Measurements from ENCODE around the gene GYG1.
A peak's percentile ranks its signal among the peaks of the same experiment; 100 is the strongest.
"Not testable (repeated sequence)": the region's sequence is repeated elsewhere in the genome, so short reads cannot be mapped to it uniquely, and the experiment has no call there.

Gene GYG1

GRCh38 chr3:148991219-148992026, at the start of gene GYG1:
Gene GYG1 (plus strand): TSS chr3:148991540. CDS start chr3:148991641, 101 bp downstream.
- DNase-seq, result peak; percentile 78

GRCh38 chr3:148943506-148944205, 47.7 kb upstream of the GYG1 start:
- no peak for DNase-seq

- no peak for DNase-seq
These were observed 46.2 kb upstream of the GYG1 start for GRCh38 chr3:148945116-148945515.

- no peak for DNase-seq
These were observed 42.3 kb upstream of the GYG1 start for GRCh38 chr3:148948913-148949657.

DNA sequence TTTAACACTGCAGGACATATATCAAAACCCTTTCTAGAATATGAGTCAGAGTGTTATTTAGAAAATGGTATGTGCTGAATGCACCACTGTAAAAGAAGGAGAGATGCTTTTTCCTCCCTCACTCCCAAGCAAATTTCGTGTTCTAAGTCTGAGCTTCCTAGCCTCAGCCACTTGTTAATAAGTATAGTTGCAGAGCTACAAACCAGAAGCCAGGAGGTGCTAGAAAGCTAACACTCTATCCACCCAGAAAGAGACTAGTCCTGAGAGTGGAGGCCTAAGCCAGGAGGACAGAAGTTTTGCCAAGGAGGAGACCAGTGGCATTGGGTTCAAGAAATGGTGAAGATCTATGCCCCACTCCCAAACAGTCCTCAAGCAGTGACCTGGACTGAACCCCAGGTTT, 40.5 kb upstream of the GYG1 start:
- no peak for DNase-seq

DNA sequence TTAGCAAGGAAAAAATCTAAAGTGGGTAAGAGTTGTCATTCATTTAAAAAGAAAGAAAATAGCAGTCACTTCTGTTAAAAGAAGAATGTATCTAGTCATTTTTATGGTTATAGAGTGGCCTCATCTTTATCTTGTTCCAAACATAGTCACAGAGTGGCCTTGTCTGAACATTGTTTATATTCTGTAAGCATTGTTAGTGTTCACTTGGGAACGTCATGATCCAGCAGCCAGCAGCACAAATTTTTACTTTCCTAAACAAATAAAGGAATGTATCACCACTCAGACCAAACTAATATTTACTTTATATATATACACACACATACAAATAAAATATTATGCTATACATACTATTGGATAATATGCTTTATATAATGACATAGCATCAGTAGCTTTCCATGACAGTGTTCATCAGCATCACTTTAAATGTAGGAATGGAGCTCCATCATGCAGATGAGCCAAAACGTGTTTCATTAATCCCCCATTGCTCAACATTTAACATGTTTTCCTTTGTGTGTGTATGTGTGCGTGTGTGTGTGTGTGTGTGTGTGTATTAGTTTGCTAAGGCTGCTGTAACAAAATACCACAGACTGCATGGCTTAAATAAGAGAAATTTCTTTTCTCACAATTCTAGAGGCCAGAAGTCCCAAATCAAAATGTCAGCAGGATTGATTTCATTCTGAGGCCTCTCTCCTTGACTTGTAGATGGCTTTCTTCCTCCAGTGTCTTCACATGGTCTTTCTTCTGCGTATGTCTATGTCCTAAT, 39.6 kb upstream of the GYG1 start:
- DNase-seq, result no peak

GRCh38 chr3:148953094-148953493, 38.2 kb upstream of the GYG1 start:
- no peak for DNase-seq

- DNase-seq, result no peak
These were observed 36.4 kb upstream of the GYG1 start for GRCh38 chr3:148954981-148955380.

DNA sequence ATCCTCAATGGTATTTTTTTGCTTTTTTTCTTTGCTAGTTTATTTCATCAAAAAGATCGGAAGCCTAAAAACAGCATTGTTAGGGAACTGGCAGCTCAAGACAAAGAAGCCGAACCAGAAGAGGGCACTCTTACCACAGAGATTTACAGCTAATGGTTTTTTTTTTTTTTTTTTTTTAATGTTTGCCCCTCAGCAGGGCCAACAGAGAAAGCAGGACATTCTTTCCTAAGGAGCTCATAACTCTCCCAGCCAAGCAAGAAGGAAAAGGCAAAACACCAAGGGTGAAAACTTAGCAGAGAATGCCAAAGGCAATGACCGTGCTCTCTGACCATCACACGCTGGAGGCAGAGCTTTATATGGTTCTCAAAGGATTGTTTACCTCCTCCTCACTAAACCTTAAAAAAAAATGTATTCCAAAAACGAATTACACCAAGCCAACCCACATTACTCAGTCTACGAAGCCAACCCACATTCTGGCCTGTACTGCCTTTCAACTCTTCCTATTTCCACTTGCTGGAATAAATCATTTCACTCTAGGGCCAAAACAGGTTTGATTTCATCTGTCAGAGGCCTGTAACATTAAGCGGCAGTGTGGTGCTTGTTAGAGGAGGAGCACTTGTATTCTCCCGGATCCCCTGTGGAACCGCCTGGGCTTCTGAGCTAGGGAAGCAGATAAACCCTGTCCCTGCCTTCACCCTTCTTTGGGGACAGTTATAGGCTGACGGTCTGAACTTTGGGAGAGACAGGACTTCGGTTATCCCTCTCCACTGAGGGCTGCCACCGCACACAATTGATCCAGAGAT, 35.6 kb upstream of the GYG1 start:
- DNase-seq, result no peak

DNA sequence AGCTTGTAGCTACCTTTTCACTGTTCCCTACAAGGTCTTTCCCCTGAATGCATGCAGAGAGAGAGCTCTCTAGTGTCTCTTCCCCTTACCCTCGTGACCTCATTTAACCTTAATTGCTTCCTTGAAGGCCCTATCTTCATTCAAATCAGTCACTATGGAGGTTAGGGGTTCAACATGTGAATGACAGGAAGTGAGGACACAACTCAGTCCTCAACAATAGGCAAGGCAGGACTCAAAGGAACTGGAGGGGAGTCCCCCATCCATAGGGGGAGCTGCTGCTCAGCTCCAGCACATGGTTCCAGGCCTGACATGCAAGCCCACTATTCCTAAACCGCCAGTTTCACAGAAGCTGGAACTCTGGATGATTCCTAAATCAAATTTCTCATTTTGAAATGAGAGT, 33.8 kb upstream of the GYG1 start:
- no peak for DNase-seq

DNA sequence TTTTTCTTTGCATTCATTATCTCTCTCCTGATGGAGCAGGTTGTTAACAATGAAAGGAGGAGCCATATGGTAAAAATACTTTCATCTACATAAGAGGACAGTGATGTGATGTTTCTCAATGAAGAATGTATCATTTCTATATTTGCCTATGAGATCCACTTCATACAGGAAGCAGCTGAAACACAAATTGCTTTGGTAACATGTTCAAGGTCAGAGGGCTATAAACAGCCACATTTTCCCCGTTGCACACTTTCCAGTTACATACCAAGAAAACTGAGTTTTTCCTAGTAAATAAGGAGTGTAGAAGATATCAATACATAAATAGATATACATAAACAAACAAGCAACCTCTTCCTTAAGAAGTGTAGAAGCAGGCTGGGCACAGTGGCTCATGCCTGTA, 32.6 kb upstream of the GYG1 start:
- DNase-seq, result no peak

- DNase-seq, result no peak
These were observed 28.8 kb upstream of the GYG1 start for GRCh38 chr3:148962513-148962912.

DNA sequence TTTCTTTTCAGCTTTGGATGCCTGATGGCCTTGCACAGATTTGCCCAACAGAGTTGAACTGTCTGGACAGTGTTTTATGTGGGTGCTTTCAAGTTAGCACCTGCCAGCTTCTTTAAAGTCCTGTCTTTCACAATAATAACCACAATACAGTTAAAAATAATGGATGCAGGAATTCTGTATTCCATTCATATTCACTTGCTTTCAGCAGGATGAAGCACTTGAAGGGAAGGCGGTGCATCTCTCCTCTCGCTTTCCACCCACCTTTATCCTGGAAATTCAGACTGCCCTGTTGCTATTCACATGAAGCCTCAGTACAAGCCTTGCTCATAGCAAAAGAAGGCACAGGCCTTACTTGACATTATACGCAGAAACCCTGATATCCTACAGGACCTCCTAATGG, 26.5 kb upstream of the GYG1 start:
- no peak for DNase-seq

DNA sequence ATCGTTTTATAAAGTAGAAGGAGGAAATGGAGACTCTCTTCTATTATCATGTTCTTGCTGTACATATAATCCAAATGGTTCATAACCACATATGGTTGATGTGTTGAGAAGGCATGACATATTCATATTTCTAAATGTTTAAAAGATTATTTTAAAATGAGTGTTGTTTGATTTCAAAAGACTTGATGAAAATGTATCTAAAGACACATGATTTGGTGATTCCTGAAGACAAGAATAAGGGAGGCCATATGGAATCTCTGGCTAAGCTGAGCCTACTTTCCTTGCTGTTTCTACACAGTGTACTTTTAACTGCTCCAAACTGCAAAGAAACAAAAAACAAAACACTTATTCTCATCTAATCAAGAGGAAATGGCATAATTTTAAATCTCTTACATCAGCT, 23.0 kb upstream of the GYG1 start:
- no peak for DNase-seq

DNA sequence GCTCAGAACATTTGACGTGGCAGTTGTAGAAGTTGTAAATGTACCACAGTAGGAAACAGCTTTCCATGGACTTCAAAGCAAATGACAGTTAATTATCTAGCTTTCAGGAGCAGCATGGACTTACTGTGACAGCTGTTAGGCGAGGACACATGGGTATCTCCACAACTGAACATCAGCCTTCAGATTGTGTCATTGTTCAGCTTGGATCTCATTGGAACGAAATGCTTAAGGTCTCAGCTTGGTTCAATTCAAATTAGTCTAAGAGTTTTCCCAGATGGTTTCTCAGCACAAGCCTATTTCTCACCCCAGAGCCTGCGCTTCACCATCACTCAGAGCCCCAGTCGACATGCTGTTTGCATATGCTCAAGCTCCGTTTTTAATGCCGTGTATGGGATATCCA, 21.1 kb upstream of the GYG1 start:
- no peak for DNase-seq

DNA sequence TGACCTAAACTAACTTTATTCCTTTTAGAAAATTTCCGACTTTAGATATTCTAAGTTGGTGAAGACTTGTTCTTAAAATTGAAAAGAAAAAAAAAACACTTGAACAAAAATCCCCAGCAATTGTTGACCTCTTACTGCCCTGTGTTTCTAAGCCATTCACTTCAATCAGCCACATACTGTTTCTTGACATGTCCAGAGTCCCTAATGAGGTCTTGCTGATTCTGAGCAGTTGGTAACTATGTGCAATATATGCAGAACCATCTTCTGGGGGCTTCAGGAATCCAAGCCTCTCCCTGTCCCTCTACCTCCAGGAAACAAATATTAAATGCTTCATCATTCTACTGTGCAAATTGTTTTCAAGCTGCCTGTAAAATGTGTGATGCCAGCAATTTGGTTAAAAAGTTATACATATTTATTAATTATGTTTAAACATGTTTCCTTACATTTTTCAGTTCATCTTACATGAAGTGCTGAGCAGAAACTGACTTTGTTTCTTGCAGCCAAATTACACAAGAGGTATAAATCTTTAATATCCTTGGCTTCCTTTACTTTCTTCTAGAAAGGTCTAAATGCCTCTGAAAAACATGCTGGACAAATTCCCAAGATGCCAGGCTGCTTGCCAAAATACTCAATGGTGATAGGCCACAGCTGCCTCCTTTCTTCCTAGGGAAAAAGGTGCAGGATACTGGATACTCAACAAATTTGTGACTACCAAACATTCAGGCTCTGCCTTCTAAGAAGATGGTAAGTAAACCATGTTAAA, 19.8 kb upstream of the GYG1 start:
- no peak for DNase-seq

GRCh38 chr3:148974726-148975125, 16.6 kb upstream of the GYG1 start:
- no peak for DNase-seq

- no peak for DNase-seq
These were observed 16.1 kb upstream of the GYG1 start for GRCh38 chr3:148975248-148975647.

- no peak for DNase-seq
These were observed 15.6 kb upstream of the GYG1 start for GRCh38 chr3:148975696-148976095.

DNA sequence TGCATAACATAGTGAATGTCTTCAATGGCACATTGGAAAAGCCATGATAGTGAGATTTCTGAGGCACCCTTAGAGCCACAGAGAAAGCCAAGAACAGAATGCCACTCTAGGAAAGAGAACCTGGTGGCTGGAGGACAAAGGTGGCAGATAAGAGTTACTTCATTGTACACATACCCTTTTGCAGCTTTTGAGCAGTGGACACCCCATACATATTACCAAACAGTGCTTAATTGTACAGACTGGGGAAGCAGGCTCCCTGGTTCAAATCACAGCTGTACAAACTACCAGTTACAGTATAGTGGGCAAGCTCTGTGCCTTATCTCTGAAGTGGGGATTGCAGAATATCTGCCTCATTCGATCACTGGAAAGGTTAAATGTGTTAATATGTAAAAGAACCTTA, 10.1 kb upstream of the GYG1 start:
- no peak for DNase-seq

DNA sequence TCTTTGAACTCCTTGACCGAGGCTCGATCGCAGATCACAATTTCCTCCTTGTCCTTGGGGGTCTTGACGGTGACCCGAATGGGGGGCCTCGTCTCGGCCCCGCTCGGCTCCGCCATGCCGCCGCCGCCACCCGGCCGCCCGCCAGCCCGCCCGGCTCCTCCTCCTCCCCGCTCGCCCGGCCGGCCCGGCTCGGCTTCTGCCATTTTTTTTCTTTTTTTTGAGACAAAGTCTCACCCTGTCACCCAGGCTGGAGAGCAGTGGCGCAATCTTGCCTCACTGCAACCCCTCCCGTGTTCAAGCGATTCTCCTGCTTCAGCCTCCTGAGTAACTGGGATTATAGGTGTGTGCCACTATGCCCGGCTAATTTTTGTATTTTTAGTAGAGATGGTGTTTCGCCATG, 3.8 kb upstream of the GYG1 start:
- DNase-seq, result not testable (repeated sequence)

Data from stimulated activated naive CD4-positive, alpha-beta T cell treated with Interleukin-2 at 50 U/mL for 16 hours (primary cell).